OCI-LY3 (cell line): ENCODE measurements around the gene HELQ.

Experiments
- EZH2phosphoT487 ChIP-seq: fragments of 200-600 bp; shearing (Covaris generic); IDR thresholded peaks from 2 replicates; pipeline ENCODE4 v1.6.1; 2018; ENCODE audit warnings: antibody characterized with exemption, mixed run types, low read depth
- TF ChIP-seq, protein P1 (sequence below): fragments of 200-600, 300-600 bp; sonication (generic); IDR thresholded peaks from 2 replicates; pipeline ENCODE4 v1.5.1; 2014; ENCODE audit warnings: antibody characterized with exemption, low read length, low read depth

DNA sequence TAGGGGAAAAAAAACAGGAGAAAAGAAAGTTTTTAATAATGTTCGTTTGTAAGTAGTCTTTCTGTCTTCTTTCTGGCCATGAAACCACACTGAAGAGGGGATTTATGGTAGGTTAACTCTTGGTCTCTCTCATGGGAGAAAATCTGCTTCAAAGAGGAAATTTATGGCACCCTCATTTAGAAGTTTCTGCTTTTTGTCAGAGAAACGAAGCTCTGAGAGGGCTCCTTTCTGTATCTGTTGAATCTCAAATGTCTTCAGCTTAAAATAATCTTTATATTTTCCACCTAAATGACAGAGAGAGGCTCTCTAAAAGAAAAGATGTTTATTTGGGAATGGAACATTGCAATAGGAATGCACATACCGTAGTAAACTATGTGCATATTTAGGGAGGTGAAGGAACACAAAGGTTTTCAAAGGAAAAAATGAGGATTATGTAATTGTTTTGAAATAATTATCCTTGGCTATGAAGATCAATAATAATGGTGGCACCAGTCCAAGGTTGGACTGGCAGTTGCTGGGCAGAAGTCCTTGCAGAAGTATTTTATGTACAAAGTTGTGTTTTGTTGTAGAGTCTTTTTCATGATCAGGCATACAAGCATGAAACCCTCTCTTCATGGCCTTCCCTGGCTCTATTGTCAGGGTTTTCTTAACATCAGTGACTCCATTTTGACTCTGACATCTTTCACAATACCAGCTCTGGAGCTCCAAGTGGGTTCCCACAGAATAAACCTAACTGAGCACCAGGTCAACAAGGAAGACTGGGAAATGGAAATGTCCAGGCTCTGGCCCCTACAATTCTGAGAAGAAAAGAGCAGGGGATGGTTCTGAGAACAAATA is 67.9 kb downstream of the HELQ start:
- TF ChIP-seq, protein P1, sequence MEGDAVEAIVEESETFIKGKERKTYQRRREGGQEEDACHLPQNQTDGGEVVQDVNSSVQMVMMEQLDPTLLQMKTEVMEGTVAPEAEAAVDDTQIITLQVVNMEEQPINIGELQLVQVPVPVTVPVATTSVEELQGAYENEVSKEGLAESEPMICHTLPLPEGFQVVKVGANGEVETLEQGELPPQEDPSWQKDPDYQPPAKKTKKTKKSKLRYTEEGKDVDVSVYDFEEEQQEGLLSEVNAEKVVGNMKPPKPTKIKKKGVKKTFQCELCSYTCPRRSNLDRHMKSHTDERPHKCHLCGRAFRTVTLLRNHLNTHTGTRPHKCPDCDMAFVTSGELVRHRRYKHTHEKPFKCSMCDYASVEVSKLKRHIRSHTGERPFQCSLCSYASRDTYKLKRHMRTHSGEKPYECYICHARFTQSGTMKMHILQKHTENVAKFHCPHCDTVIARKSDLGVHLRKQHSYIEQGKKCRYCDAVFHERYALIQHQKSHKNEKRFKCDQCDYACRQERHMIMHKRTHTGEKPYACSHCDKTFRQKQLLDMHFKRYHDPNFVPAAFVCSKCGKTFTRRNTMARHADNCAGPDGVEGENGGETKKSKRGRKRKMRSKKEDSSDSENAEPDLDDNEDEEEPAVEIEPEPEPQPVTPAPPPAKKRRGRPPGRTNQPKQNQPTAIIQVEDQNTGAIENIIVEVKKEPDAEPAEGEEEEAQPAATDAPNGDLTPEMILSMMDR = no peak
- no peak for TF ChIP-seq EZH2phosphoT487
